HG03442 (cell line): ENCODE results near the gene SPATA46.
"Not testable (repeated sequence)": the region's sequence is repeated elsewhere in the genome, so short reads cannot be mapped to it uniquely, and the experiment has no call there.

Experiments
- ATAC-seq: cut with Tn5 transposase; IDR thresholded peaks from one replicate; pipeline ENCODE4 v1.9.1; 2021; ENCODE audit warnings: mild to moderate bottlenecking, moderate library complexity; ENCODE audit not compliant: unreplicated experiment

The SPATA46 gene

GRCh38 chr1:162358928-162359327 is 17.7 kb downstream of the SPATA46 start:
- no peak for ATAC-seq

GRCh38 chr1:162357681-162358266 is 18.9 kb downstream of the SPATA46 start:
- no peak for ATAC-seq

- no peak for ATAC-seq
Measured at GRCh38 chr1:162353702-162354101, 23.0 kb downstream of the SPATA46 start.

GRCh38 chr1:162353078-162353477 is 23.6 kb downstream of the SPATA46 start:
- no peak for ATAC-seq

GRCh38 chr1:162351874-162352273 is 24.8 kb downstream of the SPATA46 start:
- ATAC-seq, result not testable (repeated sequence)

GRCh38 chr1:162351246-162351842 is 25.3 kb downstream of the SPATA46 start:
- ATAC-seq, result no peak

GRCh38 chr1:162349635-162350330 is 26.9 kb downstream of the SPATA46 start:
- no peak for ATAC-seq

GRCh38 chr1:162347281-162347680 is 29.4 kb downstream of the SPATA46 start:
- ATAC-seq, result no peak

- ATAC-seq, result no peak
Measured at GRCh38 chr1:162343470-162343869, 33.2 kb downstream of the SPATA46 start.

GRCh38 chr1:162342452-162342983 is 34.1 kb downstream of the SPATA46 start:
- no peak for ATAC-seq

- no peak for ATAC-seq
Measured at GRCh38 chr1:162336621-162337285, 39.9 kb downstream of the SPATA46 start.

- ATAC-seq, result no peak
Measured at GRCh38 chr1:162335126-162335525, 41.5 kb downstream of the SPATA46 start.

GRCh38 chr1:162333991-162334390 is 42.7 kb downstream of the SPATA46 start:
- ATAC-seq, result no peak

- ATAC-seq, result no peak
Measured at GRCh38 chr1:162329826-162330225, 46.8 kb downstream of the SPATA46 start.

- ATAC-seq, result no peak
Measured at GRCh38 chr1:162328512-162328911, 48.1 kb downstream of the SPATA46 start.

GRCh38 chr1:162327788-162328165 is 48.9 kb downstream of the SPATA46 start:
- no peak for ATAC-seq

- no peak for ATAC-seq
Measured at GRCh38 chr1:162327144-162327787, 49.4 kb downstream of the SPATA46 start.

- ATAC-seq, result no peak
Measured at GRCh38 chr1:162326559-162326958, 50.1 kb downstream of the SPATA46 start.

GRCh38 chr1:162324396-162324795 is 52.3 kb downstream of the SPATA46 start:
- no peak for ATAC-seq
